WTC11 (cell line): Measurements from ENCODE around the gene CAPRIN1. TPM values are rescaled to one million over a fixed set of nuclear protein-coding genes. Genes with fewer than 3 reads are reported as not detected.
"Not testable (repeated sequence)": the region's sequence is repeated elsewhere in the genome, so short reads cannot be mapped to it uniquely, and the experiment has no call there.

ENCODE experiments used
- ATAC-seq: fragments of 200-7000 bp; cut with Tn5 transposase; 2 replicates; pipeline ENCODE4 v1.10.0; 2021; ENCODE audit warnings: mild to moderate bottlenecking, moderate library complexity
- CTCF ChIA-PET: fragments of 300-600 bp; sonication (Branson Sonifier 250); formaldehyde crosslinking; loops from one replicate; lab custom pipeline; 2021; ENCODE audit warnings: antibody characterized with exemption; lab: Charles Lee
- POLR2A ChIA-PET: fragments of 350-600 bp; sonication (Branson Sonifier 250); formaldehyde crosslinking; loops from one replicate; lab custom pipeline; 2021; ENCODE audit warnings: antibody characterized with exemption; lab: Charles Lee
- DNase-seq: peaks from one replicate; pipeline ENCODE4 v3.0.0; 2021; ENCODE audit warnings: low spot score
- H3K27ac Mint-ChIP-seq: 2 replicates; pipeline ENCODE4 v1.8.0; 2021; ENCODE audit warnings: mixed read lengths
- H3K27me3 Mint-ChIP-seq: 2 replicates; pipeline ENCODE4 v1.8.0; 2021; ENCODE audit warnings: low read depth, mild to moderate bottlenecking, moderate library complexity, mixed read lengths
- H3K36me3 Mint-ChIP-seq: 2 replicates; pipeline ENCODE4 v1.8.0; 2021; ENCODE audit warnings: mixed read lengths
- H3K4me1 Mint-ChIP-seq: 2 replicates; pipeline ENCODE4 v1.8.0; 2022; ENCODE audit warnings: mixed read lengths
- H3K4me3 Mint-ChIP-seq: 2 replicates; pipeline ENCODE4 v1.8.0; 2021; ENCODE audit warnings: mild to moderate bottlenecking, moderate library complexity, mixed read lengths
- H3K9me3 Mint-ChIP-seq: 2 replicates; pipeline ENCODE4 v1.8.0; 2021; ENCODE audit warnings: mixed read lengths
- CTCF ChIP-seq: fragments of 200-600 bp; IDR thresholded peaks from 2 replicates; pipeline ENCODE4 v1.8.0; 2022; ENCODE audit warnings: antibody characterized with exemption
- FOXP1 ChIP-seq: sonication (generic); formaldehyde crosslinking; IDR thresholded peaks from 2 replicates; pipeline ENCODE4 v1.8.0; 2022; ENCODE audit warnings: missing genetic modification reagents, mild to moderate bottlenecking, moderate library complexity, borderline replicate concordance
- IRF2 ChIP-seq: sonication (generic); formaldehyde crosslinking; IDR thresholded peaks from 2 replicates; pipeline ENCODE4 v1.8.0; 2022; ENCODE audit warnings: low read depth, missing genetic modification reagents, borderline replicate concordance
- JAZF1 ChIP-seq: fragments of 250-450 bp; sonication (Bioruptor Pico); IDR thresholded peaks from 2 replicates; pipeline ENCODE4 v1.9.0; 2021; ENCODE audit warnings: moderate library complexity, mild to moderate bottlenecking, inconsistent platforms
- MYBL2 ChIP-seq: sonication (generic); formaldehyde crosslinking; IDR thresholded peaks from 2 replicates; pipeline ENCODE4 v1.8.1; 2023; ENCODE audit warnings: mild to moderate bottlenecking, moderate library complexity, missing genetic modification reagents
- NFATC4 ChIP-seq: fragments of 250-450 bp; sonication (Bioruptor Pico); IDR thresholded peaks from 2 replicates; pipeline ENCODE4 v1.9.0; 2021; ENCODE audit warnings: mild to moderate bottlenecking
- NR2C2 ChIP-seq: sonication (generic); formaldehyde crosslinking; IDR thresholded peaks from 2 replicates; pipeline ENCODE4 v1.8.0; 2022; ENCODE audit warnings: mild to moderate bottlenecking, missing genetic modification reagents
- OVOL2 ChIP-seq: fragments of 250-450 bp; sonication (Bioruptor Pico); IDR thresholded peaks from 2 replicates; pipeline ENCODE4 v1.9.0; 2021; ENCODE audit warnings: mild to moderate bottlenecking, borderline replicate concordance
- PREB ChIP-seq: sonication (generic); formaldehyde crosslinking; IDR thresholded peaks from 2 replicates; pipeline ENCODE4 v1.8.1; 2022; ENCODE audit warnings: mild to moderate bottlenecking, missing genetic modification reagents, moderate library complexity, borderline replicate concordance
- TCF7 ChIP-seq: sonication (generic); formaldehyde crosslinking; IDR thresholded peaks from 2 replicates; pipeline ENCODE4 v1.8.0; 2022; ENCODE audit warnings: mild to moderate bottlenecking, low read depth, missing genetic modification reagents, moderate library complexity
- ZNF121 ChIP-seq: sonication (generic); formaldehyde crosslinking; IDR thresholded peaks from 2 replicates; pipeline ENCODE4 v1.8.0; 2023; ENCODE audit warnings: missing genetic modification reagents
- ZNF232 ChIP-seq: sonication (generic); formaldehyde crosslinking; IDR thresholded peaks from 2 replicates; pipeline ENCODE4 v1.8.0; 2022; ENCODE audit warnings: mild to moderate bottlenecking, missing genetic modification reagents
- total RNA-seq: library from RNA; stranded (reverse); gene quantifications from 3 replicates; pipeline ENCODE4 v1.2.3, GENCODE V29; 2021
- TF ChIP-seq, protein P1 (sequence below): sonication (generic); formaldehyde crosslinking; IDR thresholded peaks from 2 replicates; pipeline ENCODE4 v1.8.0; 2023; ENCODE audit warnings: missing genetic modification reagents
- TF ChIP-seq, protein P2 (sequence below): sonication (generic); formaldehyde crosslinking; IDR thresholded peaks from 2 replicates; pipeline ENCODE4 v1.8.0; 2023; ENCODE audit warnings: missing genetic modification reagents, mild to moderate bottlenecking, borderline replicate concordance
- TF ChIP-seq, protein P3 (sequence below): sonication (generic); formaldehyde crosslinking; IDR thresholded peaks from 2 replicates; pipeline ENCODE4 v1.8.1; 2023; ENCODE audit warnings: mild to moderate bottlenecking, missing genetic modification reagents, moderate library complexity

The CAPRIN1 gene
- total RNA-seq, 1 experiment from 2014 or later, result 288 TPM

- peaks cover 26% of the 10 kb centered on the region for H3K36me3 Mint-ChIP-seq
- H3K4me1 Mint-ChIP-seq, result peaks cover 25% of the 10 kb centered on the region
- H3K27ac Mint-ChIP-seq, result peak overlapping the region; percentile 18; the same call in 1 of the 2 replicates
- ATAC-seq, result peak; percentile 89
- DNase-seq, result peak; percentile 21
- TF ChIP-seq NFATC4 (CRISPR knock-in tag) (no peak), OVOL2 (no peak), ZNF232 (CRISPR knock-in tag) (no peak), JAZF1 (no peak), TCF7 (CRISPR knock-in tag) (no peak), ZNF121 (no peak), CTCF (no peak), FOXP1 (CRISPR knock-in tag) (no peak), MYBL2 (CRISPR knock-in tag) (no peak), IRF2 (CRISPR knock-in tag) (no peak), PREB (no peak), NR2C2 (CRISPR knock-in tag) (no peak)
- TF ChIP-seq, protein P1, sequence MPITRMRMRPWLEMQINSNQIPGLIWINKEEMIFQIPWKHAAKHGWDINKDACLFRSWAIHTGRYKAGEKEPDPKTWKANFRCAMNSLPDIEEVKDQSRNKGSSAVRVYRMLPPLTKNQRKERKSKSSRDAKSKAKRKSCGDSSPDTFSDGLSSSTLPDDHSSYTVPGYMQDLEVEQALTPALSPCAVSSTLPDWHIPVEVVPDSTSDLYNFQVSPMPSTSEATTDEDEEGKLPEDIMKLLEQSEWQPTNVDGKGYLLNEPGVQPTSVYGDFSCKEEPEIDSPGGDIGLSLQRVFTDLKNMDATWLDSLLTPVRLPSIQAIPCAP, result no peak
- TF ChIP-seq, protein P2, sequence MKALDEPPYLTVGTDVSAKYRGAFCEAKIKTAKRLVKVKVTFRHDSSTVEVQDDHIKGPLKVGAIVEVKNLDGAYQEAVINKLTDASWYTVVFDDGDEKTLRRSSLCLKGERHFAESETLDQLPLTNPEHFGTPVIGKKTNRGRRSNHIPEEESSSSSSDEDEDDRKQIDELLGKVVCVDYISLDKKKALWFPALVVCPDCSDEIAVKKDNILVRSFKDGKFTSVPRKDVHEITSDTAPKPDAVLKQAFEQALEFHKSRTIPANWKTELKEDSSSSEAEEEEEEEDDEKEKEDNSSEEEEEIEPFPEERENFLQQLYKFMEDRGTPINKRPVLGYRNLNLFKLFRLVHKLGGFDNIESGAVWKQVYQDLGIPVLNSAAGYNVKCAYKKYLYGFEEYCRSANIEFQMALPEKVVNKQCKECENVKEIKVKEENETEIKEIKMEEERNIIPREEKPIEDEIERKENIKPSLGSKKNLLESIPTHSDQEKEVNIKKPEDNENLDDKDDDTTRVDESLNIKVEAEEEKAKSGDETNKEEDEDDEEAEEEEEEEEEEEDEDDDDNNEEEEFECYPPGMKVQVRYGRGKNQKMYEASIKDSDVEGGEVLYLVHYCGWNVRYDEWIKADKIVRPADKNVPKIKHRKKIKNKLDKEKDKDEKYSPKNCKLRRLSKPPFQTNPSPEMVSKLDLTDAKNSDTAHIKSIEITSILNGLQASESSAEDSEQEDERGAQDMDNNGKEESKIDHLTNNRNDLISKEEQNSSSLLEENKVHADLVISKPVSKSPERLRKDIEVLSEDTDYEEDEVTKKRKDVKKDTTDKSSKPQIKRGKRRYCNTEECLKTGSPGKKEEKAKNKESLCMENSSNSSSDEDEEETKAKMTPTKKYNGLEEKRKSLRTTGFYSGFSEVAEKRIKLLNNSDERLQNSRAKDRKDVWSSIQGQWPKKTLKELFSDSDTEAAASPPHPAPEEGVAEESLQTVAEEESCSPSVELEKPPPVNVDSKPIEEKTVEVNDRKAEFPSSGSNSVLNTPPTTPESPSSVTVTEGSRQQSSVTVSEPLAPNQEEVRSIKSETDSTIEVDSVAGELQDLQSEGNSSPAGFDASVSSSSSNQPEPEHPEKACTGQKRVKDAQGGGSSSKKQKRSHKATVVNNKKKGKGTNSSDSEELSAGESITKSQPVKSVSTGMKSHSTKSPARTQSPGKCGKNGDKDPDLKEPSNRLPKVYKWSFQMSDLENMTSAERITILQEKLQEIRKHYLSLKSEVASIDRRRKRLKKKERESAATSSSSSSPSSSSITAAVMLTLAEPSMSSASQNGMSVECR, result no peak
- TF ChIP-seq, protein P3, sequence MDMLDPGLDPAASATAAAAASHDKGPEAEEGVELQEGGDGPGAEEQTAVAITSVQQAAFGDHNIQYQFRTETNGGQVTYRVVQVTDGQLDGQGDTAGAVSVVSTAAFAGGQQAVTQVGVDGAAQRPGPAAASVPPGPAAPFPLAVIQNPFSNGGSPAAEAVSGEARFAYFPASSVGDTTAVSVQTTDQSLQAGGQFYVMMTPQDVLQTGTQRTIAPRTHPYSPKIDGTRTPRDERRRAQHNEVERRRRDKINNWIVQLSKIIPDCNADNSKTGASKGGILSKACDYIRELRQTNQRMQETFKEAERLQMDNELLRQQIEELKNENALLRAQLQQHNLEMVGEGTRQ (CRISPR knock-in tag), result no peak
- ChIA-PET POLR2A (interaction anchor here (0.7 kb wide), 1 partner anchor 390 kb away, joined by 5 read pairs; no protein-coding TSS in a partner anchor), CTCF (interaction anchor here (0.8 to 1.9 kb wide), 4 partner anchors 46 to 79 kb away, joined by 3 to 9 read pairs (median 4); no protein-coding TSS in a partner anchor)
- no peak overlapping the region for H3K4me3 Mint-ChIP-seq
- no peaks in the 10 kb centered on the region for H3K27me3 Mint-ChIP-seq
- no peaks in the 10 kb centered on the region for H3K9me3 Mint-ChIP-seq
Measured at GRCh38 chr11:34065505-34066203, 14.1 kb downstream of the CAPRIN1 start.

GRCh38 chr11:34066766-34067165 is 15.2 kb downstream of the CAPRIN1 start:
- ChIA-PET CTCF (interaction anchor here (0.7 to 1.0 kb wide), 3 partner anchors 10 to 69 kb away, joined by 3 to 4 read pairs (median 3); no protein-coding TSS in a partner anchor), POLR2A (interaction anchor here (0.6 kb wide), 1 partner anchor 18 kb away, joined by 3 read pairs; no protein-coding TSS in a partner anchor)
- H3K4me1 Mint-ChIP-seq, result peaks cover 25% of the 10 kb centered on the region
- H3K36me3 Mint-ChIP-seq, result peaks cover 32% of the 10 kb centered on the region
- H3K27me3 Mint-ChIP-seq, DNase-seq, ATAC-seq, H3K9me3 Mint-ChIP-seq, H3K4me3 Mint-ChIP-seq: not testable (repeated sequence)
- H3K27ac Mint-ChIP-seq, result 0 out of 2 replicates have a peak overlapping the region, but pooled peaks have one; percentile 57
